ENCODE measurements around the gene FUS. TPM values are rescaled to one million over a fixed set of nuclear protein-coding genes. Genes with fewer than 3 reads are reported as not detected.
A peak's percentile ranks its signal among the peaks of the same experiment; 100 is the strongest.
"Not testable (repeated sequence)": the region's sequence is repeated elsewhere in the genome, so short reads cannot be mapped to it uniquely, and the experiment has no call there.

FUS gene
- total RNA-seq, 2 donors from 2014 or later, result 134 to 252 TPM

DNA sequence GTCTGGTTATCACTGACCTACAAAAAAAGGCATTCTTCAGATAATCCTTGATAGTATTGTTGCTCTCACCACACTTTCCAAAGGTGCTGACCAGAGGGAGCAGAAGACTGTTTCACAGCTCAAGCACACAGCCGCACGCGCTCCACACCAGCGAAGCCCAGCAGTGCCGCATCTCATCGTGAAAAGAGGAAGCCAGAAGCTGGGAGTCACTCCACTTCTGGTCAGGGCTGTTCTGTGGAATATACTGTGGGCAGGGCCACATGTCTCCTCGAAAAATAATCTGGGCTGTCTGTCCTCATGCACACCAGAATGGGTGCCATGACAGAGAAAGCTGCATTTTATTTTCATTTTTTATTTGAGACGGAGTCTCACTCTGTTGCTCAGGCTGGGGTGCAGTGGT is 22.8 kb upstream of the FUS start:
- intact Hi-C loops (cut with DNase I), result loop anchor here (10.0 kb wide), 1 partner anchor 62 kb away; the partner anchor contains the start of gene VKORC1
- Histone ChIP-seq H3K36me3 (no peaks in the 10 kb centered on the region), H3K9ac (ENCODE audit: low read depth in 2 of 2, low read length in 2 of 2) (no peak overlapping the region), H3K9me3 (no peaks in the 10 kb centered on the region), H3K4me3 (no peak overlapping the region), H3K4me1 (no peaks in the 10 kb centered on the region), H3K27ac (no peak overlapping the region), H3K27me3 (no peaks in the 10 kb centered on the region)
- DNase-seq, result peak; percentile 28
- TF ChIP-seq, protein P1, sequence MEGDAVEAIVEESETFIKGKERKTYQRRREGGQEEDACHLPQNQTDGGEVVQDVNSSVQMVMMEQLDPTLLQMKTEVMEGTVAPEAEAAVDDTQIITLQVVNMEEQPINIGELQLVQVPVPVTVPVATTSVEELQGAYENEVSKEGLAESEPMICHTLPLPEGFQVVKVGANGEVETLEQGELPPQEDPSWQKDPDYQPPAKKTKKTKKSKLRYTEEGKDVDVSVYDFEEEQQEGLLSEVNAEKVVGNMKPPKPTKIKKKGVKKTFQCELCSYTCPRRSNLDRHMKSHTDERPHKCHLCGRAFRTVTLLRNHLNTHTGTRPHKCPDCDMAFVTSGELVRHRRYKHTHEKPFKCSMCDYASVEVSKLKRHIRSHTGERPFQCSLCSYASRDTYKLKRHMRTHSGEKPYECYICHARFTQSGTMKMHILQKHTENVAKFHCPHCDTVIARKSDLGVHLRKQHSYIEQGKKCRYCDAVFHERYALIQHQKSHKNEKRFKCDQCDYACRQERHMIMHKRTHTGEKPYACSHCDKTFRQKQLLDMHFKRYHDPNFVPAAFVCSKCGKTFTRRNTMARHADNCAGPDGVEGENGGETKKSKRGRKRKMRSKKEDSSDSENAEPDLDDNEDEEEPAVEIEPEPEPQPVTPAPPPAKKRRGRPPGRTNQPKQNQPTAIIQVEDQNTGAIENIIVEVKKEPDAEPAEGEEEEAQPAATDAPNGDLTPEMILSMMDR (IDR thresholded peaks at IDR 0.05), result no peak

DNA sequence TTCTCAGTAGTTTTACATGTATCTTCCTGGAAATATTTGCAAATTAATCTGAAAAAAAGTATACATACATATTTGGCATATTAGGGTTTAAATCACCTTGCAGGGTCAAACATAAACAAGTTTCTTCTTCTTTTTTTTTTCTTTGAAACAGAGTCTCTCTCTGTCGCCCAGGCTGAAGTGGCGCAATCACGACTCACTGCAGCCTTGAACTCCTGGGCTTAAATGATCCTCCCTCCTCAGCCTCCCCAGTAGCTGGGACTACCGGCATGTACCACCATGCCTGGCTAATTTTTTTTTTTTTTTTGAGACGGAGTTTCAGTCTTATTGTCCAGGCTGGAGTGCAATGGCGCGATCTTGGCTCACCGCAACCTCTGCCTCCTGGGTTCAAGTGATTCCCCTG is 12.6 kb upstream of the FUS start:
- Histone ChIP-seq H3K9me3 (no peaks in the 10 kb centered on the region), H3K36me3 (no peaks in the 10 kb centered on the region), H3K4me1 (no peaks in the 10 kb centered on the region), H3K27me3 (no peaks in the 10 kb centered on the region), H3K27ac (no peak overlapping the region), H3K9ac (ENCODE audit: low read depth in 2 of 2, low read length in 2 of 2) (no peak overlapping the region), H3K4me3 (no peak overlapping the region)
- no peak for DNase-seq
- TF ChIP-seq, protein P1 (IDR thresholded peaks at IDR 0.05), result no peak
- intact Hi-C loops (cut with DNase I), result no loop called here

DNA sequence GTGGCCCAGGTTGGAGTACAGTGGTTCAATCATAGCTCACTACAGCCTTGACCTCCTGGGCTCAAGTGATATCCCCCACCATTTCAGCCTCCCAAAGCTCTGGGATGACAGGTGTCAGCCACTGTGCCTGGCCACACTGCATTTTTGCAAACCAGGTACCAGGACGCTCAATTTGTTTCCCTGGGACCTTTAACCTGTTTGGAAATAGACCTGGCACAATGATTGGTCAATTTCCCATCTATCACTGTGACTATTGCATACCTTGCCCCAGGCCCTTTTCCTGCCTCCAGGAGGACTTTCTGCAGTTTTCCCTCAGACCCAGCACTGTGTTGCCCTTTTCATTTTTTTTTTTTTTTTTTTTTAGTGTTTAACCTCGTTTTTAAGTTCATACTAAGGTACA is 11.1 kb upstream of the FUS start:
- Histone ChIP-seq H3K4me3 (no peak overlapping the region), H3K9me3 (no peaks in the 10 kb centered on the region), H3K9ac (ENCODE audit: low read depth in 2 of 2, low read length in 2 of 2) (no peak overlapping the region), H3K27ac (no peak overlapping the region), H3K4me1 (no peaks in the 10 kb centered on the region), H3K36me3 (no peaks in the 10 kb centered on the region), H3K27me3 (no peaks in the 10 kb centered on the region)
- no peak for DNase-seq
- intact Hi-C loops (cut with DNase I), result no loop called here
- TF ChIP-seq, protein P1 (IDR thresholded peaks at IDR 0.05), result no peak

DNA sequence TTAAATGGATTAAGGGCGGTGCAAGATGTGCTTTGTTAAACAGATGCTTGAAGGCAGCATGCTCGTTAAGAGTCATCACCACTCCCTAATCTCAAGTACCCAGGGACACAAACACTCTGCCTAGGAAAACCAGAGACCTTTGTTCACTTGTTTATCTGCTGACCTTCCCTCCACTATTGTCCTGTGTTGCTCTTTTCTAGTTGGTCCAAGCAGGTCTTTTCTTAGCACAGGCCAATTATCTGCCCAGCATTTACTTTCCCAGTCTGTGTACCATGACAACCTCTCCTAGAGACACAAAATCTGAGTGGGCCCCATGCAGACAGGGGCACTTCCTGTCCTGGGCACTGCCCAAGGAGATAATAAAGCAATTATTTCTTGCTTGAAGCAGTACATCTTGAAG is 9.9 kb upstream of the FUS start:
- DNase-seq; H3K4me3 ChIP-seq; H3K27ac ChIP-seq; H3K4me1 ChIP-seq; H3K9me3 ChIP-seq; H3K27me3 ChIP-seq; intact Hi-C loops (cut with DNase I); H3K36me3 ChIP-seq; H3K9ac ChIP-seq (ENCODE audit: low read depth in 2 of 2, low read length in 2 of 2): not testable (repeated sequence)

DNA sequence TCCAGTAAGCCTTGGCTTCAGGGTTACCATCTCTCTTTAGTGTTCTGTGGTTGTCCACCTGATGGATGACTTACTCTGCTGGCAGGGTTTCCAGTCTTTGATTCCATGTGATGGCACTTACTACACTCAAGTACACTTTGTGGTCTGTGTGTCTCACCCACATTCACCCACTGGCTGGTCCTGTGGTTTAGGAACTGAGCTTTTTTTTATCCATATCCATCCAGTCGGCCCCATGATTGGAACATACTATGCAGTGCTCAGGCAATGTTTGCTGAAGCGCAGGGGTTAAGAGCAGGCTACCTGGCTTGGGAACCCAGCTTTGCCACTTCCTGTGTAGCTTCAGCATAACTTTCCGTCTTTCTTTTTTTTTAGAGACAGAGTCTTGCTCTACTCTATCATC is 2.8 kb upstream of the FUS start:
- H3K27me3 ChIP-seq, result no peaks in the 10 kb centered on the region
- no peaks in the 10 kb centered on the region for H3K36me3 ChIP-seq
- TF ChIP-seq, protein P1 (IDR thresholded peaks at IDR 0.05), result no peak
- no peak for DNase-seq
- H3K4me1 ChIP-seq, result peaks cover 5% of the 10 kb centered on the region
- no peaks in the 10 kb centered on the region for H3K9me3 ChIP-seq
- H3K27ac ChIP-seq, result no peak overlapping the region
- no peak overlapping the region for H3K4me3 ChIP-seq
- no peak overlapping the region for H3K9ac ChIP-seq (ENCODE audit: low read depth in 2 of 2, low read length in 2 of 2)
- intact Hi-C loops (cut with DNase I), result no loop called here

DNA sequence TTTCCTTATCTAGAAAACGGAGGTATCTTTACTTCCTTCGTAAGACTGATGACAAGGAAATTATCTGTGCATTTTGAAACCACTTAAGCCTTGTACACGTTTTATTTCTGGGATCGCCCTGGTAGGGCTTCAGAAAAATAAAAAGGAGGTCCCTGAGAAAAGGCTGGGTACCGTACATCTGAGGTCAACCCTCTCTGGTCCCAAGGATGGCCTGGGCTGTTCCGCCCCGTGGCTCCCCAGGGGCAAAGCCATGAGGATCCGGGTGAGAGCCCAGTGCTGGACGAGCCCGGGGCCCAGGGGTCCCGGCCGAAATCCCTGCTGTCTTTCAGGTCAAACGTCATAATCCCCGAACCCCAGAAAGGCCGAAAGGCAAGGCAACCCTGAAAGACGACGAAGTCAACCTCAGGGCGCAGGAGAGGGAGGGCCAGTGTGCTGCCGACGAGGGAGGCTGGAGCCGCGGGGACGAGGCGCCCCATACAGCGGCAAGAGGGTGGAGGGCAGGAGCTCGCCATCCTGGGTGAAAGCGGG is 656 bp upstream of the FUS start:
- Histone ChIP-seq H3K9me3 (no peaks in the 10 kb centered on the region), H3K4me1 (peaks cover 14% of the 10 kb centered on the region), H3K27ac (peak overlapping the region; percentile 81), H3K27me3 (no peaks in the 10 kb centered on the region), H3K36me3 (peaks cover 9% of the 10 kb centered on the region), H3K9ac (ENCODE audit: low read depth in 2 of 2, low read length in 2 of 2) (peak overlapping the region; percentile 86 to 95), H3K4me3 (peak overlapping the region; percentile 79)
- intact Hi-C loops (cut with DNase I), result no loop called here
- TF ChIP-seq, protein P1 (IDR thresholded peaks at IDR 0.05), result no peak
- no peak for DNase-seq

All from colonic mucosa (tissue), 4 donors.